GM19395 (cell line): ENCODE results near the gene NOXRED1.

Source experiments
- ATAC-seq: cut with Tn5 transposase; IDR thresholded peaks from one replicate; pipeline ENCODE4 v1.9.1; 2021; ENCODE audit warnings: mild to moderate bottlenecking, moderate library complexity; ENCODE audit not compliant: unreplicated experiment

NOXRED1 gene

DNA sequence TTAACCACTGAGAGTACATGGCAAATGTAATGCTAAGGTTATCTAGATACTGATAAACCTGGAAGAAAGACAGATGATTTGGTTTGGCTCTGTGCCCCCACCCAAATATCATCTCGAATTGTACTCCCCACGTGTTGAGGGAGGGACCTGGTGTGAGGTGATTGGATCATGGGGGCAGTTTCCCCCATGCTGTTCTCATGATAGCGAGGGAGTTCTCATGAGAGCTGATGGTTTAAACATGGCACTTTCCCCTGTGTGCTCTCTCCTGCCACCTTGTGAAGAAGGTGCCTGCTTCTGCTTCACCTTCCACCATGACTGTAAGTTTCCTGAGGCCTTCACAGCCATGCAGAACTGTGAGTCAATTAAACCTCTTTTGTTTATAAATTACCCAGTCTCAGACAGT lies 14.2 kb downstream of the NOXRED1 start:
- no peak for ATAC-seq

DNA sequence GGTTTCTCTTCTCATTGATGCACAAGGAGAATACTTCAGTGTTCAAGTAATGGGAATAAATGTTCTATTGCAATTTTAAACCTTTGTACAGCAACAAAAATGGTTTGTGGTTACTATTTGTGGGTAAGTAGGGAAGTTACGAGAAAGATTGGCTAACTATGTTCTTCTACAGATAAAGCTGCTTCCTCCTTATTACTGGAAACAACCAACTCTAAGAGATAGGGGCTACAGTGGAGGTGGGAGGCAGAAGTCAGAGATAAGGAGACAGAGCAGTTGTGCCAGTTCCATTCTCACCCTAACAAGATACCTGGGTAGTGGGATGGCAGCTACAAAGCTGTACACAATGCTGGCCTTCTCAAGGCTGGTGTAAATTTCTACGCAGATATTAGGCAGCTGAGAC lies 16.2 kb downstream of the NOXRED1 start:
- ATAC-seq, result no peak

DNA sequence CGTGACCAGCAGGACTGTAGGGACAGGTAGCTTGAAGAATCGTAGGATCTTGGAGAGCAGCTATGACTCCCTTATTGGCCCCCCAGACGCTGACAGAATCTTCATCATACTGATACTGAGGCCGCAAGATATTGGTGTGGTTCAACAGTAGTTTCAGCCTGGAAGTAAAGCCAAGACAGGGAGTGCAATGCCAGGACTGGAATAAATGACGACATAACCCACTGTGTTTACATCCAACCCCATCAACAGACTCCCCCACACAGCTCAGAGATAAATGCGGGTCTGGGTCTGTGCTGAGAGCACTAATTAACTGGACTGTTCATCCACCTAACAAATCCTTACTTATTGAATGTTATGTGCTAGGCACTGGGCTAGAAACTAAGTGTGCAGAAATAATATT lies 16.6 kb downstream of the NOXRED1 start:
- ATAC-seq, result no peak

DNA sequence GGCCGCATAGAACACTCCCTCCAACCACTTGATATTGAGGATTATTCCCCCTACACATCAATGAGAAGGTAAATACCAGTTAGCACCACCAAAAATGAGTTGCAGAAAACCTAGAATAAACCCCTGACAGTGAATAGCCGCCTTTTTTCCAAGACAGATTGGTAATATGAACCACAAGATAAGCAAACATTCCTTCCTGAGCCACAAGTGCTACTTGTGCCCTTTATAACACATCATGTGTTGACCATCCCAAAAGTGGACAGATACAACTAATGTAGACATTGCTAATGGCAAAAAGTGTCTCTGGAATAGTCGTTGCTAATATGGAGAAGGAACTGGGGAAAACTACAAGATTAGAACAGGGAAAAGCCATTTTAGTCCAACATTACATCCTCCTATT lies 17.2 kb downstream of the NOXRED1 start:
- ATAC-seq, result no peak

- no peak for ATAC-seq
Measured at GRCh38 chr14:77403768-77404167, 19.6 kb downstream of the NOXRED1 start.

DNA sequence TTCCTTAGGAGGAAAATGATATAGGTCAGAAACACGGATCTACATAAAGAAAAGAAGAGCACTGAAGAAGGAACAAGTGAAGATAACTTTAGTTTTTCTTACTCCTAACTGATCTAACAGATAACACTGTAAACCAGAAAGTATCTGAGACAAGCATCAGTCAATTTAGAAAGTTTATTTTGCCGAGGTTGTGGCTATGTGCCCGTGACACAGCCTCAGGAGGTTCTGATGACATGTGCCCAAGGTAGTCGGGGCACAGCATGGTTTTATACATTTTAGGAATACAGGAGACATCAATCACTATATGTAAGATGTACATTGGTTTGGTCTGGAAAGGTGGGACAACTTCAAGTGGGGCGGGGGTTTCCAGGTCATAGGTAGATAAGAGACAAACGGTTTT lies 23.1 kb downstream of the NOXRED1 start:
- no peak for ATAC-seq

DNA sequence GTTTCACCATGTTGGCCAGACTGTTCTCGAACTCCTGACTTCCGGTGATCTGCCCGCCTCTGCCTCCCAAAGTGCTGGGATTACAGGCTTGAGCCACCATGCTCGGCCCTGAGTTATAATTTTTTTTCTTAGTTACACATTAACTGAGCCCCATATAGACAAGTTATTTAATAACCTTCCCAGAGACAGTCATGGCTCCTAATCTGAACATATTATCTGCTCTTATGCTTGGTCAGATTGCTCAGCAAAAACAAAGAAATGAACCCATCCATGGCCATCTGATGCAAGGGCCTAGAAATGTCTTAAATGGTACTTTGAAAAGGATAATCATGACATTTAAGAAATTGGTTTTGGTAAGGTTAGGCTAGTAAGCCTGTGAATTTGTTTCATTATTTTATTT lies 33.1 kb downstream of the NOXRED1 start:
- ATAC-seq, result no peak

DNA sequence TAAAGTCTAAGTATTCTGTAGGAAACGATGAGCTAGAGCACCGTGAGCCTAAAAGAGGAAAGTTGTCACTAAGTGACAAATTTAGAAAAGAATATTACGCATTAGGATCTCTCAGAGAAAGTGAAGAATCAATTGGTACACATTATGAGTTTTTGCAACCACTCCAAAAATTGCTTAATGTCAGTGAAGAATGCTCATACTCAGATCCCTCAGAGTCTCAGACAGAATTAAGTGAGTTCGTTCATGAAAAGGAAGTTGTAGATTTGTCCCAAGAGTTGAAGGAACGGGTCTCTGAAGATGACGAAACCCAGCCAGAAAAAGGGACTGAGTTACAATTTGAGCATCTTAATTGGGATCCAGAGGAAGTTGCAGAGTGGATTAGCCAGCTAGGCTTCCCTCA lies 44.6 kb downstream of the NOXRED1 start:
- ATAC-seq, result no peak

- ATAC-seq, result peak; percentile 4
Measured at GRCh38 chr14:77377502-77377844, 45.9 kb downstream of the NOXRED1 start.

DNA sequence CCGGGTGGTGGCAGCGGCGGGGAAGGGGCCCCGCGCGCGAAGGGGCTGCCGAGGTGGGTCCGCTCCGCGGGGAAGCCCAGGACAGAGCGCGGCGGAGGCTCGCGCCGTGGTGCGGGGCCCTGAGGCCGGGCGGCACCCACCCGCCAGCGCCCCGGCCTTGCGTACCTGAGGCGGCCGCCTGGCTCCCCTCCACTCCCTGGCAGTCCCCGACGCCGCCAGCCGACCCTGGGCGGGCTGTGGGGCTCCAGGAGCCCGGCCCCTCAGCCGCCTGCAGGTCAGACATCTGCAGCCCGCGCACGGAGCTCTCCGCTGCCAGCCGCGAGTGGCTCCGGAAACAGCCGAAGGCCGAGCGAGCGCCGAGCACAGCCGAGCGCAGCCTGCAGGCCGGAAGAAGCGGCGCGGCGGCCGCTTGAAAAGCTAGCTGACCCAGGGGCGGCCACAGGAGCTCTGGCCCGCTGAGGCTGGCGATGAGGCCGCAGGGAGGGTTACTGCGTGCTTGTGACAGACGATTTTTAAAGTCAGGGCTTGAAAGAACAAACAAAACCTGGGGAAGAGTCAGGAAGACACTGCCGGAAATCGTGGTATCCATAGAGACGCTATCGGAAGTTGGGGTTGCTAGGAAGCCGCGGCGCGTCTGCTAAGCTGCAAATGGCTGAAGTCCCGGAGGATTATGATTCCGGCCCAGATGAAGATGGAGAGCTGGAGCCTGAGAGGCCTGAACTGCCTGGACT lies 46.4 kb downstream of the NOXRED1 start, which contains the start of the genes SAMD15 and TMED8:
Gene SAMD15 (plus strand): TSS at position 609 of the 731 bp plus-strand sequence. CDS start 40 bp downstream, at position 649.
Gene TMED8 (minus strand): TSS at position 324 of the 731 bp plus-strand sequence. CDS start 41 bp downstream, at position 283.
- ATAC-seq, result peak; percentile 84

GRCh38 chr14:77375973-77376770 lies 47.2 kb downstream of the NOXRED1 start:
- ATAC-seq, result peak; percentile 28

DNA sequence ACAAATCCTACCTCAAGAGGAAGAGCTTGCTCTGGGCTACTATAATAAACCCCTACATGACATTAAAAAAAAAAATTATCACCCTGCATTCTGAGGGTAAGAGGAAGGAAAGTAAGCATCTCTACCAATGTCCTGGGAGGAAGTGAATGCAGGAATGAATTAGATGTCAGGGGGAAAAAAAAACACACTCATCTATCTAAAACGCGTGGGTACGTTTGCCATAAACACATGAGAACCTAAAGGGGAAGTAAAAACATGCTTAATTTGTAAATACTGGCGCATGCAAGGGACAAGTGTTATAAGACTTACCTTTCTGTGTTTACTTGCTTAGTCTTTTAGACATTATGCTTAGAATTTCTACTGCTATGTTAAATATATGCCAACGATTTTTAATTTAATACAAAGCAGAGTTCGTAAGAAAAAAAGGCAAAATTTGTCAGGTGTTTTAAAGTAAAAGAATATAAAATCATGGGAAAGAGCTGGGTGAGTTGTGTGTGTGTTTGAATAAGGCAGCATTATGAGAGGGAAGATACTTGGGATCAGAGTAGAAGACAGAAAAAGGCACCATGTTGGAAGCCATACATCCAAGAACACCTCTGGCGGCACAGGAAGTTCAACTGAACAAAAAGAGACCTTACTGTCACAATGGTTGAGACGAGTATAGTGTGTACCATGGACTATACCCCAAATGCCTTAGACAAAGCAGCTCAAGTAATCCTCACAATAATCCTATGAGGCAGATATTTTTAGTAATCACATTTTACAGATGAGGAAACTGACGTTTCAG lies 48.0 kb downstream of the NOXRED1 start:
- no peak for ATAC-seq

DNA sequence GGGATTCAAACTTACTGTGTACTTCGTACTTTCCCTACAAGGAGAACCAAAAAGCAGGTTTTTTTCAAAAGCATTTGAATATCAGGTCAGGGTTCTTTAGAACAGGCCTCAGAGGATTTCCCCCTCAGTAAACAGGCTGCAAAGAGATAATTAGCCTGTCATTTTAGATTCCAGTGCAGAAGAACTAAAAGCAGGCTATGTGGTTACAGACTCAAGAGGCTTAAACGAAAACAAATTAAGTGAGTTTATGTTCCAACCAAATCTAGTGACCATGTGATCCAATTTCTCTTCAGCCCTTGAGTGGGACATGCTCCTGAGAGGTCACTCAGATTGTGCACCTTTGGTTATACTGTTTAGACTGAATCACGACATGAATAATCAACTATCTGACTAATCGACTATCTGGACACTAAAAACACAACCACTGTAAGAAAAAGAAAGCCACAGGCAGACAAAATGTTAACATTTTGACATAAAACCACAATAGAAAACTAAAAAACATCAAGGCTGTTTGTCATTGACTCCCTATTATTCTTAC lies 51.0 kb downstream of the NOXRED1 start:
- ATAC-seq, result peak; percentile 34

- ATAC-seq, result no peak
Measured at GRCh38 chr14:77369285-77369684, 54.0 kb downstream of the NOXRED1 start.

GRCh38 chr14:77364146-77364545 lies 59.2 kb downstream of the NOXRED1 start:
- ATAC-seq, result no peak

GRCh38 chr14:77359626-77360025 lies 63.7 kb downstream of the NOXRED1 start:
- ATAC-seq, result no peak

- ATAC-seq, result no peak
Measured at GRCh38 chr14:77356899-77357298, 66.4 kb downstream of the NOXRED1 start.

DNA sequence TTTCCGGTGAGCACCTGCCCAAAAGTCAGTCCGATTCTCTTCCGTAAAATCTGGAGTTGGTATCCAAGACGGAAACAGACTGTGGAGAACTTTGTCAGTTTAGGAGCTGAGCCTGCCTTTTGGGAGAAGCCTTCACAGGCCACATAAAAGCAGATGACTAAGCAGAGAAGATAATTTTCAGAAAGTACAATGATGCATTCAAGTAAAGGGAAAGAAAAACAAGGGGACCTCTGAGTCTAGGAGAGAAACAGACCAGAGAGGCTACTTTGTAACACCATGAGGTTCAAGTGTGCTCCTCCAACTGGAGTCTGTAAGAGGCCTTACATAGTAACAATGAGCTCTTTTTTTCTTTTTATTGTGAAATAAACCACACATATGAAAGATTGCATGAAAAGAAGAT lies 67.5 kb downstream of the NOXRED1 start:
- no peak for ATAC-seq

DNA sequence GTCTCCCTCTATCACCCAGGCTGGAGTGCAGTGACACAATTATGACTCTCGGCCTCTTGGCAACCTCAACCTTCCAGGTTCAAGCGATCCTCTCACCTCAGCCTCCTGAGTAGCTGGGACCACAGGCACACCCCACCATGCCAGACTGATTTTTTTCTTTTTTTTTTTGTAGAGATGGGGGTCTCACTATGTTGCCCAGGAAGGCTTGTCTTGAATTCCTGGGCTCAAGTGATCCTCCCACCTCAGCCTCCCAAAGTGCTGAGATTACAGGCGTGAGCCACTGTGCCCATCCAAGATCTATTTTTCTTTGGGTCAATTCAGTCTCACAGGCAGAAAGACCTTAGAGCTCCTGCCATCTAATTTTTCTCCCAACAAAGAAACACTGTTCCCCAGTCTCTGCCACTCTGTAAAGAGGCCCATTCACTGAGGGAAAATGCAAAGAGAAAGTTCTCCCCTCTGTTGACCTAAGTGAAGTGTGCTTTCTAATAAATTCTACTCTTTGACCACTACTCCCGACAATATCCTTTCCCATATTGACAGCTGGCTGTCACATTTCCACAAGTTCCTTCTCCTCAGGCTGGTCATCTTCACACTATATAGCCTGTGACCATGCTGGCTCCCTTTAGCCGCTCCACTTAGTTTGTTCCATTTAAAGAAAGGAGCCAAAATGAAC lies 69.7 kb downstream of the NOXRED1 start:
- no peak for ATAC-seq

GRCh38 chr14:77347751-77348150 lies 75.6 kb downstream of the NOXRED1 start:
- ATAC-seq, result no peak

GRCh38 chr14:77346495-77346894 lies 76.8 kb downstream of the NOXRED1 start:
- ATAC-seq, result no peak
